HEK293T (cell line): Measurements from ENCODE around the gene ELL2.

Experiments
- CTCF ChIA-PET: fragments of 350-600 bp; formaldehyde crosslinking; extraction: SDS; loops from one replicate; lab custom pipeline; 2021; ENCODE audit warnings: antibody characterized with exemption, inconsistent platforms; lab: Yijun Ruan, JAX
- POLR2A ChIA-PET: fragments of 350-600 bp; formaldehyde crosslinking; extraction: SDS; loops from one replicate; lab custom pipeline; 2020; ENCODE audit warnings: antibody characterized with exemption, inconsistent platforms; lab: Yijun Ruan, JAX
- DNase-seq: peaks from one replicate; pipeline ENCODE4 v3.0.0; 2012; ENCODE audit warnings: mixed read lengths; ENCODE audit errors: extremely low spot score
- ARNT ChIP-seq: fragments of 450-650 bp; IDR thresholded peaks from 2 replicates; pipeline ENCODE4 v1.6.1; 2017; ENCODE audit warnings: mild to moderate bottlenecking
- BHLHE40 ChIP-seq: fragments of 450-650 bp; IDR thresholded peaks from 2 replicates; pipeline ENCODE4 v1.6.1; 2016; ENCODE audit warnings: mild to moderate bottlenecking, moderate library complexity, borderline replicate concordance
- CTBP1 ChIP-seq: fragments of 450-650 bp; IDR thresholded peaks from 2 replicates; pipeline ENCODE4 v1.6.1; 2016; ENCODE audit warnings: borderline replicate concordance
- ELF4 ChIP-seq: fragments of 450-650 bp; IDR thresholded peaks from 2 replicates; pipeline ENCODE4 v1.6.1; 2017; ENCODE audit warnings: antibody characterized with exemption
- FOXA1 ChIP-seq: fragments of 450-650 bp; IDR thresholded peaks from 2 replicates; pipeline ENCODE4 v1.6.1; 2016; ENCODE audit warnings: mild to moderate bottlenecking
- FOXK2 ChIP-seq: fragments of 450-650 bp; IDR thresholded peaks from 2 replicates; pipeline ENCODE4 v1.6.1; 2016; ENCODE audit warnings: mild to moderate bottlenecking
- FOXM1 ChIP-seq: fragments of 450-650 bp; IDR thresholded peaks from 2 replicates; pipeline ENCODE4 v1.6.1; 2017; ENCODE audit warnings: mild to moderate bottlenecking, borderline replicate concordance
- HDGF ChIP-seq: fragments of 450-650 bp; IDR thresholded peaks from 2 replicates; pipeline ENCODE4 v1.6.1; 2017; ENCODE audit warnings: antibody characterized with exemption, borderline replicate concordance
- L3MBTL2 ChIP-seq: fragments of 450-650 bp; conservative IDR thresholded peaks from 2 replicates; pipeline ENCODE4 v1.6.1; 2016; ENCODE audit warnings: mild to moderate bottlenecking
- LEF1 ChIP-seq: fragments of 450-650 bp; IDR thresholded peaks from 2 replicates; pipeline ENCODE4 v1.6.1; 2017; ENCODE audit warnings: mild to moderate bottlenecking, borderline replicate concordance
- NFRKB ChIP-seq: fragments of 450-650 bp; IDR thresholded peaks from 2 replicates; pipeline ENCODE4 v1.6.1; 2016; ENCODE audit warnings: mild to moderate bottlenecking, moderate library complexity
- PKNOX1 ChIP-seq: fragments of 450-650 bp; IDR thresholded peaks from 2 replicates; pipeline ENCODE4 v1.6.1; 2016
- SP1 ChIP-seq: fragments of 450-650 bp; IDR thresholded peaks from 2 replicates; pipeline ENCODE4 v1.6.1; 2017
- SUZ12 ChIP-seq: fragments of 450-650 bp; IDR thresholded peaks from 2 replicates; pipeline ENCODE4 v1.6.1; 2016; ENCODE audit warnings: mild to moderate bottlenecking
- TARDBP ChIP-seq: fragments of 450-650 bp; IDR thresholded peaks from 2 replicates; pipeline ENCODE4 v1.6.1; 2016
- ZNF384 ChIP-seq: fragments of 450-650 bp; IDR thresholded peaks from 2 replicates; pipeline ENCODE4 v1.6.1; 2016

Gene ELL2

GRCh38 chr5:95843733-95844223 is 117.9 kb downstream of the ELL2 start:
- CTCF ChIA-PET = interaction anchor here (0.6 to 0.9 kb wide), 4 partner anchors 59 to 199 kb away, joined by 3 to 7 read pairs (median 4); no protein-coding TSS in a partner anchor
- POLR2A ChIA-PET = interaction anchor here (0.9 to 1.6 kb wide), 3 partner anchors 9 to 197 kb away, joined by 4 to 9 read pairs (median 4); partner anchors contain the start of gene RFESD
- TF ChIP-seq ZNF384 = no peak
- TF ChIP-seq PKNOX1 = no peak
- no peak for TF ChIP-seq FOXM1
- no peak for DNase-seq

- ChIA-PET CTCF (interaction anchor here (0.6 to 1.0 kb wide), 4 partner anchors 58 to 179 kb away, joined by 3 to 4 read pairs (median 3); no protein-coding TSS in a partner anchor), POLR2A (interaction anchor here (0.9 to 1.6 kb wide), 3 partner anchors 8 to 196 kb away, joined by 4 to 9 read pairs (median 4); partner anchors contain the start of gene RFESD)
- TF ChIP-seq ZNF384 (no peak), ELF4 (no peak), ARNT (no peak), L3MBTL2 (no peak)
- DNase-seq = no peak
Observed at GRCh38 chr5:95842854-95843544, 118.7 kb downstream of the ELL2 start.

GRCh38 chr5:95841914-95842812 is 119.5 kb downstream of the ELL2 start:
- TF ChIP-seq BHLHE40 (no peak), SP1 (no peak), FOXM1 (no peak), SUZ12 (no peak), LEF1 (no peak), ZNF384 (no peak), FOXA1 (no peak), L3MBTL2 (no peak), ARNT (no peak), CTBP1 (no peak), FOXK2 (no peak), ELF4 (no peak), HDGF (no peak)
- DNase-seq = no peak
- POLR2A ChIA-PET = interaction anchor here (1.5 kb wide), 1 partner anchor 195 kb away, joined by 4 read pairs; the partner anchor contains the start of gene RFESD
- CTCF ChIA-PET = interaction anchor here (0.6 to 1.0 kb wide), 3 partner anchors 29 to 61 kb away, joined by 3 to 6 read pairs (median 4); no protein-coding TSS in a partner anchor

GRCh38 chr5:95840956-95841705 is 120.5 kb downstream of the ELL2 start:
- no peak for TF ChIP-seq SUZ12
- no peak for TF ChIP-seq L3MBTL2
- TF ChIP-seq CTBP1 = no peak
- no peak for TF ChIP-seq ARNT
- no peak for TF ChIP-seq FOXA1
- TF ChIP-seq PKNOX1 = no peak
- no peak for TF ChIP-seq TARDBP
- no peak for TF ChIP-seq HDGF
- no peak for TF ChIP-seq ZNF384
- no peak for TF ChIP-seq FOXM1
- TF ChIP-seq ELF4 = no peak
- no peak for TF ChIP-seq BHLHE40
- TF ChIP-seq SP1 = no peak
- no peak for TF ChIP-seq NFRKB
- TF ChIP-seq LEF1 = no peak
- TF ChIP-seq FOXK2 = no peak
- POLR2A ChIA-PET = interaction anchor here (1.6 kb wide), 1 partner anchor 18 kb away, joined by 6 read pairs; the partner anchor contains the start of gene GLRX
- DNase-seq = no peak
- CTCF ChIA-PET = interaction anchor here (0.8 kb wide), 1 partner anchor 60 kb away, joined by 4 read pairs; no protein-coding TSS in a partner anchor

- no peak for DNase-seq
- ChIA-PET CTCF (no interaction called here), POLR2A (interaction anchor here (1.6 kb wide), 1 partner anchor 16 kb away, joined by 6 read pairs; the partner anchor contains the start of gene GLRX)
- TF ChIP-seq PKNOX1 (no peak), LEF1 (no peak), BHLHE40 (no peak), L3MBTL2 (no peak), CTBP1 (no peak), FOXM1 (no peak), FOXA1 (no peak), TARDBP (no peak), ELF4 (no peak), ZNF384 (no peak), SUZ12 (no peak), HDGF (no peak), NFRKB (no peak), SP1 (no peak), FOXK2 (no peak), ARNT (no peak)
Observed at GRCh38 chr5:95839658-95840057, 122.0 kb downstream of the ELL2 start.
